ENCODE results near the gene STPG3.

DNA sequence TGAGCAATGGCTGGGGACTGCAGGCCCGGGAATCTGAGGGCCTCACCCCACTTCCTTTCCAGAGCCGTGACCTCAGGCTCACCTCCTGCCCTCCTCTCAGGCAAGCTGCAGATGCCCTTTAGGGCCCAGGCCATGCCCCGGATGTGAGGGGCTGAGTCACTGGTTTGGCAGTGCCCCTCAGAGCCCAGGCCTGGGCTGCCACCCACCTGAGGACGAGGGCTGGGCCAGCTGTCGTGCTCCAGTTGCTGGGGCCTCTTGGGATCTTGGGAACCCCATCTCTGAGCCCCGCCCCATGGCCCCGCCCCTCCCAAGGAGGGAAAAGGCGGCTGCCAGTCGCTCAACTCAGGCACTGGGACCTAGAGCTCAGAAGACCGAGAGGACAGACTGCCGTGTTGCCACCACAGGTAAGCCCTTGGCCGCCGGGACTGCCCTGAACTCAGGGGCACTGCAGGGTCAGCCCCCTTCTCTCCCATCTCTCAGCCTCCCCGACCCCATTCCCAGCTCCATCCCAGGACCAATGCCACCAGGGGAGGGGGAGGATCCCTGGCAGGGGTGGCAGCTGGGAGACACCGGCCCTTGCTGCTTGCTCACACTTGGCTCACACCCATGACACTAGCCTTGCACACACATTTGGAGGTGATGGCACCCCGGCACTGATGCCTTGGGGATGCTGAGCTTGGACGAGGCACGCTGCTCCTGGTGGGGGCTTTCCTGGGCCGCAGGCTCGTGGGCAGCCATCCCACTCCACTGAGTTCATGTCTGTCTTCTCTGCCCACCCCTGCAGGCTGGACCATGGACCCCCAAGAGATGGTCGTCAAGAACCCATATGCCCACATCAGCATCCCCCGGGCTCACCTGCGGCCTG, 26.0 kb upstream of the STPG3 start, which contains the start of gene CYSRT1:
- TF ChIP-seq ZNF302 (CRISPR knock-in tag; IDR thresholded peaks at IDR 0.05), result no peak
- TF ChIP-seq SREBF2 (IDR thresholded peaks at IDR 0.05), result no peak
- TF ChIP-seq, protein P1, sequence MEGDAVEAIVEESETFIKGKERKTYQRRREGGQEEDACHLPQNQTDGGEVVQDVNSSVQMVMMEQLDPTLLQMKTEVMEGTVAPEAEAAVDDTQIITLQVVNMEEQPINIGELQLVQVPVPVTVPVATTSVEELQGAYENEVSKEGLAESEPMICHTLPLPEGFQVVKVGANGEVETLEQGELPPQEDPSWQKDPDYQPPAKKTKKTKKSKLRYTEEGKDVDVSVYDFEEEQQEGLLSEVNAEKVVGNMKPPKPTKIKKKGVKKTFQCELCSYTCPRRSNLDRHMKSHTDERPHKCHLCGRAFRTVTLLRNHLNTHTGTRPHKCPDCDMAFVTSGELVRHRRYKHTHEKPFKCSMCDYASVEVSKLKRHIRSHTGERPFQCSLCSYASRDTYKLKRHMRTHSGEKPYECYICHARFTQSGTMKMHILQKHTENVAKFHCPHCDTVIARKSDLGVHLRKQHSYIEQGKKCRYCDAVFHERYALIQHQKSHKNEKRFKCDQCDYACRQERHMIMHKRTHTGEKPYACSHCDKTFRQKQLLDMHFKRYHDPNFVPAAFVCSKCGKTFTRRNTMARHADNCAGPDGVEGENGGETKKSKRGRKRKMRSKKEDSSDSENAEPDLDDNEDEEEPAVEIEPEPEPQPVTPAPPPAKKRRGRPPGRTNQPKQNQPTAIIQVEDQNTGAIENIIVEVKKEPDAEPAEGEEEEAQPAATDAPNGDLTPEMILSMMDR (IDR thresholded peaks at IDR 0.05), result no peak
- no peak for TF ChIP-seq ESRRA (IDR thresholded peaks at IDR 0.05; ENCODE audit: borderline replicate concordance, low read length)
- no peak for TF ChIP-seq POLR2A (IDR thresholded peaks at IDR 0.05; ENCODE audit: low read length)
